GM23248 (cell line): Measurements from ENCODE around the gene POU2AF3. TPM values are rescaled to one million over a fixed set of nuclear protein-coding genes. Genes with fewer than 3 reads are reported as not detected.
A peak's percentile ranks its signal among the peaks of the same experiment; 100 is the strongest.

Experiments used
- DNase-seq: peaks from one replicate; pipeline ENCODE4 v3.0.0-alpha.2; 2015
- H2AFZ ChIP-seq: fragments of 200-600 bp; sonication (generic); 2 replicates; pipeline ENCODE4 v1.6.1; 2016; ENCODE audit warnings: antibody characterized with exemption
- H3F3A ChIP-seq: fragments of 200-600 bp; sonication (generic); 2 replicates; pipeline ENCODE4 v1.6.1; 2016; ENCODE audit warnings: mild to moderate bottlenecking, antibody characterized with exemption, mixed run types; ENCODE audit not compliant: insufficient read depth
- H3K27ac ChIP-seq: fragments of 200-600 bp; sonication (generic); 2 replicates; pipeline ENCODE4 v1.5.1; 2016; ENCODE audit warnings: mild to moderate bottlenecking
- H3K27me3 ChIP-seq: fragments of 200-600 bp; sonication (generic); replicated peaks from 2 replicates; pipeline ENCODE4 v1.6.1; 2016; ENCODE audit warnings: mild to moderate bottlenecking; ENCODE audit not compliant: insufficient read depth
- H3K36me3 ChIP-seq: fragments of 200-600 bp; sonication (generic); 2 replicates; pipeline ENCODE4 v1.6.1; 2016; ENCODE audit warnings: low read depth, mild to moderate bottlenecking
- H3K4me1 ChIP-seq: fragments of 200-600 bp; sonication (generic); 2 replicates; pipeline ENCODE4 v1.6.1; 2016; ENCODE audit warnings: mild to moderate bottlenecking; ENCODE audit not compliant: insufficient read depth
- H3K4me2 ChIP-seq: fragments of 200-600 bp; sonication (generic); one replicate; pipeline ENCODE4 v1.6.1; 2016; ENCODE audit warnings: mild to moderate bottlenecking; ENCODE audit not compliant: unreplicated experiment
- H3K4me3 ChIP-seq: fragments of 200-600 bp; sonication (generic); 2 replicates; pipeline ENCODE4 v1.5.1; 2016; ENCODE audit warnings: mild to moderate bottlenecking
- H3K79me2 ChIP-seq: fragments of 200-600 bp; sonication (generic); 2 replicates; pipeline ENCODE4 v1.6.1; 2016; ENCODE audit warnings: mild to moderate bottlenecking; ENCODE audit not compliant: insufficient read depth
- H3K9ac ChIP-seq: fragments of 200-600 bp; sonication (generic); 2 replicates; pipeline ENCODE4 v1.6.1; 2016; ENCODE audit warnings: mild to moderate bottlenecking
- H3K9me2 ChIP-seq: fragments of 200-600 bp; sonication (generic); 2 replicates; pipeline ENCODE4 v1.6.1; 2016; ENCODE audit warnings: mixed run types, mild to moderate bottlenecking, moderate library complexity; ENCODE audit not compliant: insufficient read depth
- H3K9me3 ChIP-seq: fragments of 200-600 bp; sonication (generic); one replicate; pipeline ENCODE4 v1.6.1; 2017; ENCODE audit warnings: low read depth
- H4K20me1 ChIP-seq: fragments of 200-600 bp; sonication (generic); 2 replicates; pipeline ENCODE4 v1.6.0; 2016; ENCODE audit not compliant: insufficient read depth
- EZH2 ChIP-seq: fragments of 200-600 bp; sonication (generic); IDR thresholded peaks from 2 replicates; pipeline ENCODE4 v1.6.1; 2018; ENCODE audit warnings: antibody characterized with exemption, mild to moderate bottlenecking; ENCODE audit not compliant: insufficient read depth, poor library complexity, severe bottlenecking
- EZH2phosphoT487 ChIP-seq: fragments of 200-600 bp; sonication (generic); IDR thresholded peaks from 2 replicates; pipeline ENCODE4 v1.6.1; 2018; ENCODE audit warnings: antibody characterized with exemption, moderate library complexity, mild to moderate bottlenecking, low read depth; ENCODE audit not compliant: insufficient read depth
- WGBS, 2 experiments: methylation state at CpG; one replicate each; pipeline ENCODE4 v1.1.6; 2015 to 2017; ENCODE audit warnings: low lambda C conversion rate in 2 of 2, low coverage in 1 of 2; ENCODE audit errors: missing lambda C conversion rate in 2 of 2; 5-methylcytosine and 5-hydroxymethylcytosine counted together
- in situ Hi-C: fragments of 300-500 bp; cut with MboI; formaldehyde crosslinking; loops from 2 replicates; pipeline ENCODE4 v1.15.0; 2020
- polyA plus RNA-seq: library from polyadenylated mRNA; unstranded; fragments of >200 nt; fragmentation: Nextera tagmentation; extraction: Ambion mirVana; gene quantifications from 2 replicates; pipeline ENCODE4 v1.2.1, GENCODE V29; 2016
- total RNA-seq: library from RNA; depleted of rRNA; stranded (reverse); fragments of >200 nt; shearing (Covaris generic); gene quantifications from 2 replicates; pipeline ENCODE4 v1.2.3, GENCODE V29; 2014

POU2AF3 gene
- total and polyA plus RNA-seq, 2 experiments from 2014 or later: not detected

GRCh38 chr11:111302298-111302697 lies 4.0 kb downstream of the POU2AF3 start:
- Histone ChIP-seq H3K9me2 (no peaks in the 10 kb centered on the region), H3K27me3 (peaks cover 40% of the 10 kb centered on the region), H3K9me3 (no peaks in the 10 kb centered on the region), H3K79me2 (no peaks in the 10 kb centered on the region), H3K36me3 (no peaks in the 10 kb centered on the region), H3K9ac (no peak overlapping the region), H3K4me1 (no peaks in the 10 kb centered on the region), H3K4me2 (no peak overlapping the region), H2AFZ (no peak overlapping the region), H3K4me3 (no peak overlapping the region), H4K20me1 (no peaks in the 10 kb centered on the region), H3K27ac (no peak overlapping the region), H3F3A (no peaks in the 10 kb centered on the region)
- TF ChIP-seq EZH2phosphoT487: no peak
- TF ChIP-seq EZH2: no peak
- WGBS, 2 experiments: 66 to 71% methylated on average over 3 of the region's 3 CpGs
- no peak for DNase-seq
- in situ Hi-C loops: no loop called here

DNA sequence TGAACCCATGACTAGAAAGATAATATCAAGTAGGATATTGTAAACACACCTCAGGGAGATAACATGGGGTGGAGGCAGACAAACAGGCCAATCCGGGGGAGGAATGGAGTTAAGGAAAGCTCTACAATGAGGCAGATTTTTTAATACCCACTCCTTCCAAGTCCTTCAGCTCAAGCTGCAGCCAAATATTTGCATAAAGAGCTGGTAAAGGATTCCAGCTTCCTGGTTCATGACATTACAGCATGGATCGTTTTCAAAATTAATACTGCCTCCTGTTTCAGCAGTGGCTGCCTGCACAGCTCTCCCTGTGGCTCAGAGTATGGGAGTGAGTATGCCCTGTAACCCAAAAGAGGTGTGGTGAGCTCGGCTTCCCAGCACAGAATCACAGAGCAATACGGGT lies 5.1 kb downstream of the POU2AF3 start:
- Histone ChIP-seq H2AFZ (no peak overlapping the region), H3K9ac (no peak overlapping the region), H3K79me2 (no peaks in the 10 kb centered on the region), H3K9me2 (no peaks in the 10 kb centered on the region), H3K36me3 (no peaks in the 10 kb centered on the region), H3K9me3 (no peaks in the 10 kb centered on the region), H3K27me3 (peaks cover 51% of the 10 kb centered on the region), H3K27ac (no peak overlapping the region), H3K4me3 (no peak overlapping the region), H3K4me1 (no peaks in the 10 kb centered on the region), H3K4me2 (no peak overlapping the region), H4K20me1 (no peaks in the 10 kb centered on the region), H3F3A (no peaks in the 10 kb centered on the region)
- TF ChIP-seq EZH2 (no peak), EZH2phosphoT487 (no peak)
- in situ Hi-C loops: no loop called here
- peak; percentile 23 for DNase-seq
- 52 to 53% methylated on average over 4 of the region's 4 CpGs for WGBS, 2 experiments

DNA sequence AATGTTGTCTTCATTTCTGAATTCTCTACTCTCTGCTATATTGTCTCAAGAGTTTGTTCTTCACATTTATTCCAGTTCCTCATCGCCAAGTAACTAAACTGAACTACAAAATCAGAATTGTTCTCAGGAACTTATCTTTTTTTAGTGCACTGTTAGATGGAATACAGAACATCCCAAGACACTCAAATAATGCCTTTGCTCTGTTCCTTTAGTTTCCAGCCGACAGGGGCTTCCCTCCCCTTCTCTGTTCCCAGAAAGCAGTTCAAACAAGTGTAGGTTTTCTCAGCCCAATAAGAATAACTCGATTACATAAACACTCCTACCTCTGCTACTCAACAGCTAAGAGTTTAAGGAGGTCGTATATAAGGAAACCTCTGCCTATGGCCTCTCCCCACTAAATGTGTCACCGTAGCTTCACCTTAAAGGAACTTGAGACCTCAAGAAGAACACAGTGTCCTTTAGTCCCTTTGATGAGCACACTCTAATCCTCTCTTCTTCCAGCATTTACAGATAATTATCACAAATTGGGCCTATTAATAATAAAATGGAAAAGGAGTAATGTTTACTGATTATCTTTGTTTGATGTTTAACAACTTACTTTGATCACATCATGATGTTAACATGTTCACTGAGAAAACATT lies 6.9 kb downstream of the POU2AF3 start:
- TF ChIP-seq EZH2 (no peak), EZH2phosphoT487 (no peak)
- H3K4me1 ChIP-seq: no peaks in the 10 kb centered on the region
- no peak overlapping the region for H3K4me3 ChIP-seq
- no peaks in the 10 kb centered on the region for H3K36me3 ChIP-seq
- no peak overlapping the region for H3K27ac ChIP-seq
- H3K27me3 ChIP-seq: peaks cover 60% of the 10 kb centered on the region
- no peak overlapping the region for H2AFZ ChIP-seq
- H3F3A ChIP-seq: no peaks in the 10 kb centered on the region
- 72 to 78% methylated on average over 5 of the region's 5 CpGs for WGBS, 2 experiments
- no peaks in the 10 kb centered on the region for H3K9me2 ChIP-seq
- H3K4me2 ChIP-seq: no peak overlapping the region
- no peaks in the 10 kb centered on the region for H4K20me1 ChIP-seq
- no peaks in the 10 kb centered on the region for H3K79me2 ChIP-seq
- no peak for DNase-seq
- H3K9me3 ChIP-seq: no peaks in the 10 kb centered on the region
- in situ Hi-C loops: no loop called here
- H3K9ac ChIP-seq: no peak overlapping the region

DNA sequence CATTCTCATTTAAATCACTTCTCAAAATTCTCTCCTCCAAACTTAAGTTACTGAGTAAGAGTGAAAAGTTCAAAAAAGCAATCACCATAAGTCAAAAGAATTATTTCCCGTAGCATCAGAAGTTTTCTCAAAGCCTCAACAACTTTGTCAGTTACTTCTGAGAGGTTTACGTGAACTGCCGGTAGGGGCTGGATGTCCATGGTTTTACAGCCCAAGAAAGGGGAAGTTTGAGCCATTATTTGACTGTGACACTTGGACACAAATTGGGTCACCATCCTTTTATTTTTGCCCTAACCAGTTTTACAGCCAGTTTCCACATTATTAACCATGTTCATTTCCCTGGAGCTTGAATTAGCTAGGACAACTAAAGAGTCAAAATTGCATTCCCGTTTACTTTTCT lies 7.5 kb downstream of the POU2AF3 start:
- TF ChIP-seq EZH2: no peak
- no peak for TF ChIP-seq EZH2phosphoT487
- peaks cover 60% of the 10 kb centered on the region for H3K27me3 ChIP-seq
- WGBS, 2 experiments: 80% methylated on average over 4 of the region's 4 CpGs
- H3K4me2 ChIP-seq: no peak overlapping the region
- no peak overlapping the region for H3K4me3 ChIP-seq
- H3K27ac ChIP-seq: no peak overlapping the region
- no peaks in the 10 kb centered on the region for H4K20me1 ChIP-seq
- no peak overlapping the region for H3K9ac ChIP-seq
- no peaks in the 10 kb centered on the region for H3K4me1 ChIP-seq
- DNase-seq: no peak
- no peaks in the 10 kb centered on the region for H3F3A ChIP-seq
- H3K36me3 ChIP-seq: no peaks in the 10 kb centered on the region
- no peaks in the 10 kb centered on the region for H3K9me2 ChIP-seq
- in situ Hi-C loops: no loop called here
- H3K9me3 ChIP-seq: no peaks in the 10 kb centered on the region
- no peak overlapping the region for H2AFZ ChIP-seq
- no peaks in the 10 kb centered on the region for H3K79me2 ChIP-seq
